ENCODE results near the gene RIT2.

The RIT2 gene

GRCh38 chr18:43077510-43078308 lies 37.8 kb downstream of the RIT2 start:
- DNase-seq (ENCODE audit: low spot score in 2 of 2): no peak
- no peaks in the 10 kb centered on the region for H3K27me3 Mint-ChIP-seq
- no peaks in the 10 kb centered on the region for H3K4me1 Mint-ChIP-seq
- H3K4me3 Mint-ChIP-seq: no peak overlapping the region
- no peak overlapping the region for H3K27ac Mint-ChIP-seq (ENCODE audit: low read depth)
- peaks cover 11% of the 10 kb centered on the region for H3K9me3 Mint-ChIP-seq
- ATAC-seq (replicated peaks; ENCODE audit: extremely low read depth, poor library complexity, severe bottlenecking): no peak
- no peaks in the 10 kb centered on the region for H3K36me3 Mint-ChIP-seq (ENCODE audit: insufficient read depth)

- no peak for ATAC-seq (replicated peaks; ENCODE audit: extremely low read depth, poor library complexity, severe bottlenecking)
- Mint-ChIP-seq H3K4me1 (no peaks in the 10 kb centered on the region), H3K4me3 (no peak overlapping the region), H3K27ac (ENCODE audit: low read depth) (no peak overlapping the region), H3K9me3 (peaks cover 19% of the 10 kb centered on the region), H3K27me3 (no peaks in the 10 kb centered on the region), H3K36me3 (ENCODE audit: insufficient read depth) (no peaks in the 10 kb centered on the region)
- DNase-seq (ENCODE audit: low spot score in 2 of 2): no peak
Observed at GRCh38 chr18:43073771-43074170, 41.7 kb downstream of the RIT2 start.

GRCh38 chr18:43068781-43069180 lies 46.7 kb downstream of the RIT2 start:
- H3K36me3 Mint-ChIP-seq (ENCODE audit: insufficient read depth): no peaks in the 10 kb centered on the region
- ATAC-seq (replicated peaks; ENCODE audit: extremely low read depth, poor library complexity, severe bottlenecking): no peak
- no peak overlapping the region for H3K4me3 Mint-ChIP-seq
- no peak overlapping the region for H3K27ac Mint-ChIP-seq (ENCODE audit: low read depth)
- H3K4me1 Mint-ChIP-seq: no peaks in the 10 kb centered on the region
- DNase-seq (ENCODE audit: low spot score in 2 of 2): no peak
- peaks cover 23% of the 10 kb centered on the region for H3K9me3 Mint-ChIP-seq
- H3K27me3 Mint-ChIP-seq: no peaks in the 10 kb centered on the region

- Mint-ChIP-seq H3K27me3 (no peaks in the 10 kb centered on the region), H3K36me3 (ENCODE audit: insufficient read depth) (no peaks in the 10 kb centered on the region), H3K4me3 (no peak overlapping the region), H3K9me3 (peaks cover 17% of the 10 kb centered on the region), H3K27ac (ENCODE audit: low read depth) (no peak overlapping the region), H3K4me1 (no peaks in the 10 kb centered on the region)
- ATAC-seq (replicated peaks; ENCODE audit: extremely low read depth, poor library complexity, severe bottlenecking) (no peak), DNase-seq (ENCODE audit: low spot score in 2 of 2) (no peak)
Observed at GRCh38 chr18:43067570-43067969, 47.9 kb downstream of the RIT2 start.

GRCh38 chr18:43061816-43062215 lies 53.7 kb downstream of the RIT2 start:
- Mint-ChIP-seq H3K27ac (ENCODE audit: low read depth) (no peak overlapping the region), H3K36me3 (ENCODE audit: insufficient read depth) (no peaks in the 10 kb centered on the region), H3K4me1 (no peaks in the 10 kb centered on the region), H3K9me3 (peaks cover 5% of the 10 kb centered on the region), H3K27me3 (no peaks in the 10 kb centered on the region), H3K4me3 (no peak overlapping the region)
- DNase-seq (ENCODE audit: low spot score in 2 of 2) (no peak), ATAC-seq (replicated peaks; ENCODE audit: extremely low read depth, poor library complexity, severe bottlenecking) (no peak)

GRCh38 chr18:43061318-43061717 lies 54.2 kb downstream of the RIT2 start:
- Mint-ChIP-seq H3K36me3 (ENCODE audit: insufficient read depth) (no peaks in the 10 kb centered on the region), H3K4me3 (no peak overlapping the region), H3K4me1 (no peaks in the 10 kb centered on the region), H3K27me3 (no peaks in the 10 kb centered on the region), H3K27ac (ENCODE audit: low read depth) (no peak overlapping the region), H3K9me3 (peaks cover under 1% of the 10 kb centered on the region)
- DNase-seq (ENCODE audit: low spot score in 2 of 2) (no peak), ATAC-seq (replicated peaks; ENCODE audit: extremely low read depth, poor library complexity, severe bottlenecking) (no peak)

- no peak for DNase-seq (ENCODE audit: low spot score in 2 of 2)
- Mint-ChIP-seq H3K27me3 (no peaks in the 10 kb centered on the region), H3K36me3 (ENCODE audit: insufficient read depth) (no peaks in the 10 kb centered on the region), H3K4me3 (no peak overlapping the region), H3K9me3 (no peaks in the 10 kb centered on the region), H3K4me1 (no peaks in the 10 kb centered on the region), H3K27ac (ENCODE audit: low read depth) (no peak overlapping the region)
- ATAC-seq (replicated peaks; ENCODE audit: extremely low read depth, poor library complexity, severe bottlenecking): no peak
Observed at GRCh38 chr18:43060020-43060419, 55.5 kb downstream of the RIT2 start.

- H3K4me3 Mint-ChIP-seq: no peak overlapping the region
- DNase-seq (ENCODE audit: low spot score in 2 of 2) (no peak), ATAC-seq (replicated peaks; ENCODE audit: extremely low read depth, poor library complexity, severe bottlenecking) (no peak)
- H3K27me3 Mint-ChIP-seq: no peaks in the 10 kb centered on the region
- H3K4me1 Mint-ChIP-seq: no peaks in the 10 kb centered on the region
- H3K27ac Mint-ChIP-seq (ENCODE audit: low read depth): no peak overlapping the region
- H3K9me3 Mint-ChIP-seq: no peaks in the 10 kb centered on the region
- no peaks in the 10 kb centered on the region for H3K36me3 Mint-ChIP-seq (ENCODE audit: insufficient read depth)
Observed at GRCh38 chr18:43054815-43055519, 60.5 kb downstream of the RIT2 start.

GRCh38 chr18:43049021-43049420 lies 66.5 kb downstream of the RIT2 start:
- H3K9me3 Mint-ChIP-seq: no peaks in the 10 kb centered on the region
- no peaks in the 10 kb centered on the region for H3K27me3 Mint-ChIP-seq
- H3K36me3 Mint-ChIP-seq (ENCODE audit: insufficient read depth): no peaks in the 10 kb centered on the region
- DNase-seq (ENCODE audit: low spot score in 2 of 2) (no peak), ATAC-seq (replicated peaks; ENCODE audit: extremely low read depth, poor library complexity, severe bottlenecking) (no peak)
- H3K4me1 Mint-ChIP-seq: no peaks in the 10 kb centered on the region
- no peak overlapping the region for H3K4me3 Mint-ChIP-seq
- H3K27ac Mint-ChIP-seq (ENCODE audit: low read depth): no peak overlapping the region

GRCh38 chr18:43046322-43046721 lies 69.2 kb downstream of the RIT2 start:
- Mint-ChIP-seq H3K36me3 (ENCODE audit: insufficient read depth) (no peaks in the 10 kb centered on the region), H3K9me3 (peaks cover 6% of the 10 kb centered on the region), H3K4me3 (no peak overlapping the region), H3K27me3 (no peaks in the 10 kb centered on the region), H3K27ac (ENCODE audit: low read depth) (no peak overlapping the region), H3K4me1 (no peaks in the 10 kb centered on the region)
- DNase-seq (ENCODE audit: low spot score in 2 of 2): no peak
- ATAC-seq (replicated peaks; ENCODE audit: extremely low read depth, poor library complexity, severe bottlenecking): no peak

- no peaks in the 10 kb centered on the region for H3K36me3 Mint-ChIP-seq (ENCODE audit: insufficient read depth)
- no peaks in the 10 kb centered on the region for H3K27me3 Mint-ChIP-seq
- H3K4me1 Mint-ChIP-seq: no peaks in the 10 kb centered on the region
- no peak overlapping the region for H3K27ac Mint-ChIP-seq (ENCODE audit: low read depth)
- H3K9me3 Mint-ChIP-seq: peaks cover 16% of the 10 kb centered on the region
- ATAC-seq (replicated peaks; ENCODE audit: extremely low read depth, poor library complexity, severe bottlenecking) (no peak), DNase-seq (ENCODE audit: low spot score in 2 of 2) (no peak)
- H3K4me3 Mint-ChIP-seq: no peak overlapping the region
Observed at GRCh38 chr18:43043626-43044025, 71.9 kb downstream of the RIT2 start.

- no peak for ATAC-seq (replicated peaks; ENCODE audit: extremely low read depth, poor library complexity, severe bottlenecking)
- H3K4me1 Mint-ChIP-seq: no peaks in the 10 kb centered on the region
- no peak for DNase-seq (ENCODE audit: low spot score in 2 of 2)
- H3K36me3 Mint-ChIP-seq (ENCODE audit: insufficient read depth): no peaks in the 10 kb centered on the region
- peaks cover 29% of the 10 kb centered on the region for H3K9me3 Mint-ChIP-seq
- no peaks in the 10 kb centered on the region for H3K27me3 Mint-ChIP-seq
- no peak overlapping the region for H3K4me3 Mint-ChIP-seq
- no peak overlapping the region for H3K27ac Mint-ChIP-seq (ENCODE audit: low read depth)
Observed at GRCh38 chr18:43040281-43040680, 75.2 kb downstream of the RIT2 start.
